HEK293 (cell line): ENCODE measurements around the gene CDH22.

Experiments used
- CTCF ChIP-seq: fragments of 450-650 bp; formaldehyde crosslinking; IDR thresholded peaks from 2 replicates; pipeline ENCODE4 v1.5.1; 2016; ENCODE audit warnings: missing biosample characterization, missing genetic modification characterization
- PRDM1 ChIP-seq: fragments of 450-650 bp; formaldehyde crosslinking; IDR thresholded peaks from 2 replicates; pipeline ENCODE4; 2016; ENCODE audit warnings: missing biosample characterization, missing genetic modification characterization
- SALL2 ChIP-seq: fragments of 450-650 bp; formaldehyde crosslinking; IDR thresholded peaks from 2 replicates; pipeline ENCODE4 v1.5.0; 2017; ENCODE audit warnings: missing biosample characterization, mild to moderate bottlenecking, missing genetic modification characterization, borderline replicate concordance
- SCRT1 ChIP-seq: fragments of 450-650 bp; formaldehyde crosslinking; IDR thresholded peaks from 2 replicates; pipeline ENCODE4 v1.5.1; 2016; ENCODE audit warnings: missing biosample characterization, missing genetic modification characterization, borderline replicate concordance
- ZNF366 ChIP-seq: fragments of 450-650 bp; formaldehyde crosslinking; conservative IDR thresholded peaks from 2 replicates; pipeline ENCODE4 v1.5.1; 2016; ENCODE audit warnings: missing biosample characterization, missing genetic modification characterization
- ZNF785 ChIP-seq: fragments of 450-650 bp; formaldehyde crosslinking; IDR thresholded peaks from 2 replicates; pipeline ENCODE4 v1.5.1; 2016; ENCODE audit warnings: missing biosample characterization, missing genetic modification characterization

DNA sequence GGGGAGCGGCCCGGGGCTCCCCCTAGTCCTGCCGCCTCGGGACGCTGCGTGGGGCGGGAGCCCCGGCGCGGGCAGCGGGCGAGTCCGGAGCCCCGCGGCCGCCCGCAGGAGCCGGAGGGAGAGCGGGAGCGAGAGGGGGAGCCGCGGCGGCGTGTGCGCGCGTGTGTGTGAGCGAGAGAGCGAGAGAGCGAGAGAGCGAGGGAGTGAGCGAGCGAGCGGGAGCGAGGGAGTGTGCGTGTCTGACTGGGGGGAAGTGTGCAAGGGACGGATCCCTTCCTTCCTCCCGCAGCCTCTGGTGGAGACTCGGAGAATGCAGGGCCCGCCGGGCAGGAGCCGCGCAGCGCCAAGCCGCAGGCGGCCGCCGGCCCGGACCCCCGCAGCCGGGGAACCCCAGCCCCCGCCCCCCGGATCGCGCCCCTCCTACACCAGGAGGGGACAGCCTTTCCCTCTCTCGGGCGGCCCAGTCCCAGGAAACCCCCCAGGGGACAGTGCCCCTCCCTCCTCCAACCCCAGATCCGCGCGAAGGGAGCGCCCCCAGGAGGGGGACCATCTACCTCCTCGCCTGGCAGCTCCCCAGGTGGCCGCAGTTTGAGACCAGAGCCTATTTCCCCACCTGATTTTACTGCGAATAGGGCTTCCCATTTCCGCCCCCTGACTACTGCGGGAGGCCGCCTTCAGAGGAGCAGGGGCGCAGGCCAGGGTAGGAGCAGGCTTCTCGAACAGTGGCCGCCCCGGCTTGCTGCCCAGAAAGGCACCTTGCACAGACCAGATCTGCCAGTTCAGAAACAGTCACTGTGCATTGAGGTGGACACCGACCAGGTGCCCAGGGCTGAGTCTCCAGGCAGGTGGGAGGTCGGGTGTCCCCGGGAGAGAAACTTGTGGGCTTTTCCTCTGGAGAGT is at the start of gene CDH22:
- TF ChIP-seq CTCF (tag by site-specific recombination) = peak; percentile 59
- no peak for TF ChIP-seq PRDM1
- TF ChIP-seq ZNF785 (tag by site-specific recombination) = no peak; the same call in 1 of the 2 replicates
- TF ChIP-seq ZNF366 (tag by site-specific recombination) = peak; percentile 74
- no peak for TF ChIP-seq SCRT1 (tag by site-specific recombination)
- TF ChIP-seq SALL2 = no peak
